AG04450 (cell line): ENCODE data around the gene ACSF3. TPM values are rescaled to one million over a fixed set of nuclear protein-coding genes. Genes with fewer than 3 reads are reported as not detected.

Source experiments
- CTCF ChIA-PET: fragments of 300-600, 350-600 bp; formaldehyde crosslinking; extraction: SDS; loops from one replicate; lab custom pipeline; 2022; ENCODE audit warnings: antibody characterized with exemption, inconsistent platforms; lab: Charles Lee
- POLR2A ChIA-PET: fragments of 350-600 bp; formaldehyde crosslinking; extraction: SDS; loops from one replicate; lab custom pipeline; 2021; ENCODE audit warnings: antibody characterized with exemption, inconsistent platforms; lab: Yijun Ruan, JAX
- DNase-seq: peaks from one replicate; pipeline ENCODE4 v3.0.0-alpha.2; 2011; ENCODE audit warnings: low read depth, low spot score
- H3K27ac ChIP-seq: one replicate; pipeline ENCODE4 v1.5.1; 2012; ENCODE audit warnings: low read depth, low read length, control low read depth
- H3K27me3 ChIP-seq: one replicate; pipeline ENCODE4 v1.6.0; 2012; ENCODE audit warnings: low read length; ENCODE audit not compliant: control insufficient read depth, insufficient read depth
- H3K4me3 ChIP-seq: 2 replicates; pipeline ENCODE4 v1.5.1; 2011; ENCODE audit warnings: mild to moderate bottlenecking, low read depth, low read length, control low read depth
- H3K9me3 ChIP-seq: 2 replicates; pipeline ENCODE4 v1.5.1; 2012; ENCODE audit warnings: low read length; ENCODE audit not compliant: control insufficient read depth, insufficient read depth
- polyA plus RNA-seq: library from polyadenylated mRNA; depleted of rRNA; stranded (reverse); fragments of >200 nt; gene quantifications from 2 replicates; pipeline ENCODE4 v1.2.3, GENCODE V29; 2011
- TF ChIP-seq, protein P1 (sequence below): IDR thresholded peaks from 2 replicates; pipeline ENCODE4 v1.5.1; 2011; ENCODE audit warnings: low read depth, low read length, control low read depth, inconsistent platforms

ACSF3 gene
- polyA plus RNA-seq, 1 experiment, result 11.2 TPM

DNA sequence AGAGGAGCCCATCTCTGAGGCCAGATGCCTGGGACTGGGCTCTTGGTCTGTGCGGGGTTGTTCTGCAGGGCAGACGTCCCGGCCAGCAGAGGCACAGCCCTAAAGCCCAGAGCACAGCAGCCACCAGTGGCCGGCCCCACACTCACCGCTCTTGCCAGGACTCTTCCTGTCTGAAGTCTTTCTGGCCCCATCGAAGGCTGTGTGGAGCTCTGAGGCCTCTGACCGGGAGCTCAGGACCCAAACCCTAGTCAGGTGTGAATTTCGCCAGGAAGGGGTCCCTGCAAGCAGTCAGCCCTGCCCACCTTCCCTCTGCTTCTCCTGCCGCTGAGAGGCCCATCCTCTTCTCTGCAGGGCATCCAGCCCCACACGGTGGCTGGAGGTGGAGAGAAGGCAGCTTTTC, 10.7 kb downstream of the ACSF3 start:
- H3K27me3 ChIP-seq, result no peaks in the 10 kb centered on the region
- no peak overlapping the region for H3K27ac ChIP-seq
- DNase-seq, result no peak
- no peak overlapping the region for H3K4me3 ChIP-seq
- POLR2A ChIA-PET, result no interaction called here
- TF ChIP-seq, protein P1, sequence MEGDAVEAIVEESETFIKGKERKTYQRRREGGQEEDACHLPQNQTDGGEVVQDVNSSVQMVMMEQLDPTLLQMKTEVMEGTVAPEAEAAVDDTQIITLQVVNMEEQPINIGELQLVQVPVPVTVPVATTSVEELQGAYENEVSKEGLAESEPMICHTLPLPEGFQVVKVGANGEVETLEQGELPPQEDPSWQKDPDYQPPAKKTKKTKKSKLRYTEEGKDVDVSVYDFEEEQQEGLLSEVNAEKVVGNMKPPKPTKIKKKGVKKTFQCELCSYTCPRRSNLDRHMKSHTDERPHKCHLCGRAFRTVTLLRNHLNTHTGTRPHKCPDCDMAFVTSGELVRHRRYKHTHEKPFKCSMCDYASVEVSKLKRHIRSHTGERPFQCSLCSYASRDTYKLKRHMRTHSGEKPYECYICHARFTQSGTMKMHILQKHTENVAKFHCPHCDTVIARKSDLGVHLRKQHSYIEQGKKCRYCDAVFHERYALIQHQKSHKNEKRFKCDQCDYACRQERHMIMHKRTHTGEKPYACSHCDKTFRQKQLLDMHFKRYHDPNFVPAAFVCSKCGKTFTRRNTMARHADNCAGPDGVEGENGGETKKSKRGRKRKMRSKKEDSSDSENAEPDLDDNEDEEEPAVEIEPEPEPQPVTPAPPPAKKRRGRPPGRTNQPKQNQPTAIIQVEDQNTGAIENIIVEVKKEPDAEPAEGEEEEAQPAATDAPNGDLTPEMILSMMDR, result no peak
- CTCF ChIA-PET, result no interaction called here
- H3K9me3 ChIP-seq, result no peaks in the 10 kb centered on the region; the same call in 1 of the 2 replicates

DNA sequence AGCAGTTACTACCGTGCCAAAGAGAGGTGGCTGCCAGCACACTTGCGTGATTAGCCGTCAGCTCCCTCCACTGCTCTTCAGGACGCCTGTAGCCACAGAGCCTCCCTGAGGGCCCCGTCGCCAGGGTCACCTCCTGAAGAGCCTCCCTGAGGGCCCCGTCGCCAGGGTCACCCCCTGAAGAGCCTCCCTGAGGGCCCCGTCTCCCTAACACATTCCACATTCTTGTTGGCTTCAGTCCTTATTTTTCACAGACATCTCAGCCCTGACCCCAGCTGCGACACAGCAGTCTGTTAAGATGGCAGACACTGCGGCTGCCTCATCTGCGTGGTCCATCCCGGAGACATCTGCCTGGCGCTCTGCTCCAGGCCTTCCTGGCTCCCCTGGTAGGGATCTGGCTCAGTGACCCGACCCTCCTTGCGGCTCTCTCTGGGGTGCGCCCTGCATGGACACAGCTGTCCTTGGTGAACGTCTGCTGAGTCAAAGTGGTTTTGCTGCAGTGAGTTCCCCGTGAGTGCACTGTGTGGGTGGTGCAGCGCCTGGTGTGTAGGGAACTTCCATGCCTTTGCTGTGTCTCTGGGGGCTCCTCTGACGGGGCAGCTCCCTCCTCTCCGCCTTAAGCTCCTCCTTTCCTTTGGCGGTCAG, 11.4 kb downstream of the ACSF3 start:
- ChIA-PET CTCF (no interaction called here), POLR2A (no interaction called here)
- H3K9me3 ChIP-seq, result no peaks in the 10 kb centered on the region; the same call in 1 of the 2 replicates
- TF ChIP-seq, protein P1, result no peak
- no peak for DNase-seq
- H3K4me3 ChIP-seq, result no peak overlapping the region
- no peak overlapping the region for H3K27ac ChIP-seq
- no peaks in the 10 kb centered on the region for H3K27me3 ChIP-seq

DNA sequence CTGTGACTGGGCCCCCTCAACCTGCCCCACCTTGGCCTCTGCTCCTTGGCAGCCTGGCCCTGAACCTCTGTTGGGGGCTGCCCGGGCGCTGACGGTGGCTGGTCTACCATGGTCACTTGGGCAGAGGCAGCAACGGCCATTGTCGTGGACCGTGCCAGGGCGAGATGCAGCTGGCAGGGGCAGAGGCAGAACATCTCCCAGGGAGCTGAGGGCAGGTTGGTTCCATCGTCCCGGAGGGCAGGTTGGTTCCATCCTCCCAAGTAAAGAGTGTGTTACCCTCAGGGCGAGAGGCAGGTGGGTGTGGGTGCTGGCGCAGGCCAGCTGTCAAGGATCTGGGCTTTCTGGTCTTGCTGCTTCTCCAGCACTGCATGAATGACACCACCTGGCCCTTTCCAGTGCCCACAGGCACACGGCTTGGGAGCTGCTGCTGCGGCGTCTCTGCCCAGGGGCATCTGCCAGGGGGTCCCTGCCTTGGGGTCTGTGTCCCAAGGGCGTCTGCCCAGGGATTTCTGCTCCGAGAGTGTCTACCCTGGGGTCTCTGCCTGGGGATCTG, 12.0 kb downstream of the ACSF3 start:
- H3K4me3 ChIP-seq, result no peak overlapping the region
- TF ChIP-seq, protein P1, result no peak
- H3K27me3 ChIP-seq, result no peaks in the 10 kb centered on the region
- no peak for DNase-seq
- ChIA-PET POLR2A (no interaction called here), CTCF (no interaction called here)
- H3K27ac ChIP-seq, result no peak overlapping the region
- no peaks in the 10 kb centered on the region; the same call in 1 of the 2 replicates for H3K9me3 ChIP-seq

DNA sequence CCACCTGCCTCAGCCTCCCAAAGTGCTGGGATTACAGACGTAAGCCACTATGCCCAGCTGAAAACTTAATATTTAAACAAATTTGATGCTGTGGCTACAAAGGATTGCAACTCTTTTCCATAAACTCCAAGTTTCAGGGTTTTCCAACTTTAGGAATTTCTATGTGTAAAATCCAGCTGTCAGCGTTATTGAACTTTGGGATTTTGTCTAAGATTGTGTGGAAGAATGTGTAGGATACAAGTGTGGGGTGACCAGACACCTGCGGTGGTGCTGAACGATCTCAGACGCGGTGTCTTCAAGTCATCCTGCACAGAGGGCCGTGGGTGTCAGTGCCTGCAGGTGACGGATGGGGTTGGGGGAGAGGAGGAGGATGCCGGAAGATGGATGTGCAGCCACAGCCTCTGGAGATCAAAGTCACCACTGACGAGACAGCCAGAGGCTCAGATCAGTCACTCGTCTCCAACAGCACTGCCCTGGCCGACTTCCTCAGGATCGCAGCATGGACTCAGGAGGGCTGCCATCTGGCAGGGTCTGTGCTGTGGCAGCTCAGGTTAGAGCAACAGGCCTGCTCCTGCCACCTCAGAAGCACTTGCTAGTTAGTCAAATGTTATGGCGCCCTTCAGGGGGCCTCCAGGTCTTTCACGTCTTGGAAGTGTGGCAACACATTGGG, 13.0 kb downstream of the ACSF3 start:
- DNase-seq, result no peak
- H3K4me3 ChIP-seq, result no peak overlapping the region
- H3K27ac ChIP-seq, result no peak overlapping the region
- ChIA-PET POLR2A (no interaction called here), CTCF (no interaction called here)
- TF ChIP-seq, protein P1, result no peak
- no peaks in the 10 kb centered on the region for H3K9me3 ChIP-seq
- H3K27me3 ChIP-seq, result no peaks in the 10 kb centered on the region

DNA sequence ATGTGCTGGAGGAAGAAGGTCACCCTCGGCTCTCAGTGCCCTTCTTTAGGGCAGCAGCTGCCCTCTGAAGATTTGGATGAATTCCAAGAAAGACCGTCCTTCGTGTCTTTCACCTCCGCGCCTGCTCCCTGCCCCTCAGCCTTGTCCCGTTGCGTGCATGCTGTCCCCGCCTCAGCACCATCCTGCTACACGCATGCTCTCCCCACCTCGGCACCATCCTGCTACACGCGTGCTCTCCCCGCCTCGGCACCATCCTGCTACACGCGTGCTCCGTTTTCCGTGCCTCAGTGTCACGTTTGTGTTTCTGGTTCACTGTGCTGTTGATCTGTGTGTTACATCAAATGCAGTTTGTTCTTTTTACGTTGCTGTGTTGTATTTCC, 13.5 kb downstream of the ACSF3 start:
- DNase-seq, result no peak
- Histone ChIP-seq H3K9me3 (no peaks in the 10 kb centered on the region), H3K4me3 (no peak overlapping the region), H3K27me3 (no peaks in the 10 kb centered on the region), H3K27ac (no peak overlapping the region)
- ChIA-PET POLR2A (no interaction called here), CTCF (no interaction called here)
- TF ChIP-seq, protein P1, result no peak
